Measurements from ENCODE around the gene COMMD3. TPM values are rescaled to one million over a fixed set of nuclear protein-coding genes. Genes with fewer than 3 reads are reported as not detected.

COMMD3 gene
- total and polyA plus RNA-seq, 2 donors (not counting 3 experiments of a cell fraction or from before 2014, with no cell fraction given) = 22.5 to 48.9 TPM

GRCh38 chr10:22368402-22368801 is 52.2 kb downstream of the COMMD3 start:
- Histone ChIP-seq H2AFZ (ENCODE audit: low read depth, low read length) (no peak overlapping the region), H4K20me1 (replicated peaks; ENCODE audit: control insufficient read depth, extremely low read depth, insufficient read depth, low read length) (no peaks in the 10 kb centered on the region), H3K4me2 (ENCODE audit: insufficient read depth, low read length) (no peak overlapping the region), H3K9me1 (replicated peaks; ENCODE audit: control insufficient read depth, extremely low read depth, insufficient read depth, low read length) (no peaks in the 10 kb centered on the region), H3K9me3 (replicated peaks; ENCODE audit: control insufficient read depth, insufficient read depth, low read length) (no peaks in the 10 kb centered on the region), H3K27ac (ENCODE audit: insufficient read depth, low read depth, low read length) (no peak overlapping the region), H3K4me3 (replicated peaks in 1 of 3; ENCODE audit: insufficient read depth in 1 of 3, low read depth in 1 of 3, low read length in 3 of 3) (no peak overlapping the region), H3K4me1 (ENCODE audit: control insufficient read depth, extremely low read depth, insufficient read depth, low read length) (peaks cover 20% of the 10 kb centered on the region), H3K9ac (replicated peaks; ENCODE audit: extremely low read depth, insufficient read depth, low read length) (no peak overlapping the region), H3K27me3 (ENCODE audit: control insufficient read depth in 2 of 2, insufficient read depth in 2 of 2, low read length in 2 of 2) (no peaks in the 10 kb centered on the region), H3K36me3 (ENCODE audit: control insufficient read depth in 2 of 2, extremely low read depth in 1 of 2, insufficient read depth in 2 of 2, low read length in 2 of 2) (no peaks in the 10 kb centered on the region), H3K79me2 (ENCODE audit: control insufficient read depth, insufficient read depth, low read length) (no peaks in the 10 kb centered on the region)
- dilution Hi-C loops (cut with MboI; ENCODE audit: extremely low pct_ligation_motif_present, low sequenced_read_pairs) = no loop called here
- no peak for FAIRE-seq
- no peak for TF ChIP-seq MAX (IDR thresholded peaks at IDR 0.05; ENCODE audit: insufficient read depth, insufficient read length)
- TF ChIP-seq POLR2A (IDR thresholded peaks at IDR 0.05; ENCODE audit: low read depth, low read length) = no peak
- no peak for TF ChIP-seq POLR2AphosphoS5 (IDR thresholded peaks at IDR 0.05; ENCODE audit: insufficient read depth, low read depth, low read length)
- no peak for TF ChIP-seq GATA2 (IDR thresholded peaks at IDR 0.05; ENCODE audit: insufficient read depth, insufficient read length, low read depth, low read length)
- no peak for TF ChIP-seq MYC (IDR thresholded peaks at IDR 0.05; ENCODE audit: low read depth, low read length)
- no peak for TF ChIP-seq EZH2 (IDR thresholded peaks at IDR 0.05; ENCODE audit: borderline replicate concordance, low read depth, low read length, severe bottlenecking)
- no peak for TF ChIP-seq CTCF (IDR thresholded peaks at IDR 0.05; ENCODE audit: extremely low read depth in 1 of 2, insufficient read depth in 1 of 2, low read depth in 1 of 2, low read length in 2 of 2)
- no peak for TF ChIP-seq JUN (IDR thresholded peaks at IDR 0.05; ENCODE audit: borderline replicate concordance, insufficient read depth, insufficient read length, low read depth)
- TF ChIP-seq FOS (IDR thresholded peaks at IDR 0.05; ENCODE audit: borderline replicate concordance, insufficient read depth, low read length) = no peak
- intact Hi-C loops (cut with micrococcal nuclease) = no loop called here
- DNase-seq (ENCODE audit: low read depth, low spot score) = no peak
- ChIA-PET CTCF (interaction anchor here (0.8 to 1.0 kb wide), 3 partner anchors 9 to 52 kb away, joined by 3 read pairs; no protein-coding TSS in a partner anchor), POLR2A (no interaction called here)
- no TSS peak for BruUV-seq (replicated peaks)

All from endothelial cell of umbilical vein (primary cell).